ENCODE results near the gene CYBA. TPM values are rescaled to one million over a fixed set of nuclear protein-coding genes. Genes with fewer than 3 reads are reported as not detected.

CYBA gene
- total RNA-seq, 2 experiments from 2014 or later = 155 to 200 TPM

DNA sequence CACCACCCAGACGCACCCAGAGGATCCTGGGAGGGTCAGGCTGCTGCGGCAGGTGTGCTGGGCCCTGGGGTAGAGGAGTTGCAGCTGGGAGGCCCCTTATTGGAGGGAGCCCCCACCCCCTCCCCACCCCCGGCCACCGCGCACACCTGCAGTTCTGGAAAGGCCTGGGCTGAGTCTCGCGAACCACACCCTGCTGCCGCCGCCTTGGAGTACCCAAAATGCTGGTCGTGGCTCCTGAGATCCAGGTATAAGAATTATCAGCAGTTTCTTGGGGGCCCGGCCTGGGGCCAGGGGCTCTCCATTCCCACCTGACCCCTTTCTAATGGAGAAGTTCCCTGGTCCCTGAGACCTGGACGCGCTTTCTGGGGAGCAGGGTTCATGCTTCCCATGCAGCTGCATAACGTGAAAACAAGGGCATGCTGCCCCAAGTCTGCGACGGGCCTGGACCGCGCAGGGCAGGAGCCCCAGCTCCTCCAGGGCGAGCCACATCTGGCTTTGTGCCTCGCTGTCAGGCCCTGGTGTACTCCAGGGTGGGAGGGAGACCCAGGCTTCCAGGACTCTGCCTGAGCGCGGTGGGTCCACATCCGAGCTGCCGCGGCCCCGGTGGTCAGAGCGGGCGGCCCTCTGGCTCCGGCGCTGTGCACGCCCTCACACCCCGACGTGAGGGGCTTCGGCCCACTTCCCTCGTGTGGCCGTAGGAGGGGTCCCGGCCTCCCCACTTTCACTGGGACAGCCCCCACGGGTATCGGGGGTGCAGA, 42.7 kb upstream of the CYBA start:
- DNase-seq (no peak), ATAC-seq (no peak)
- no peaks in the 10 kb centered on the region for H3K27me3 Mint-ChIP-seq
- H3K36me3 Mint-ChIP-seq (ENCODE audit: low read depth) = peaks cover 11% of the 10 kb centered on the region
- H3K9me3 Mint-ChIP-seq (ENCODE audit: low read depth) = no peaks in the 10 kb centered on the region
- intact Hi-C loops (cut with DNase I, micrococcal nuclease) = no loop called here
- CTCF ChIA-PET = no interaction called here
- H3K4me1 Mint-ChIP-seq = peaks cover 40% of the 10 kb centered on the region
- H3K27ac Mint-ChIP-seq = no peak overlapping the region
- POLR2A ChIA-PET = no interaction called here
- no peak overlapping the region for H3K4me3 Mint-ChIP-seq

DNA sequence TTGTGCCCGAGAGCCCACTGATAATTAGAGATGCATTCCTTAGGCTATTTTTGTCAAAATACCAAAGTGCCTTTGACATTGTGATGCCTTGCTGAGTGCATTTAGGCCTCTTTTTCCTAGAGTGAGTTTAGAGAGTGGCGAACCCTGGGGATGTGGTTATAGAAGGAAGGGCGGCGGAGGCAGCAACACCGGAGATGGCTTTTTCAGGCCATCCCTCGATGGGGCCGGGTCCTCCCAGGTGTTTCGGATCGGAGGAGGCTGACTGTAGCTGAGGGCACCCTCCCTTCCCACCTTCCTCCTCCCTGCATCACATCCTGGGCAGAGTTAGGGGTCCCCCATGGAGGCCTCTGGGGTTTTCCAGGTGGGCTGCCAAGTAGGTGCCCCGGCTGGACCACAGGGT, 42.0 kb upstream of the CYBA start:
- H3K9me3 Mint-ChIP-seq (ENCODE audit: low read depth) = no peaks in the 10 kb centered on the region
- H3K4me3 Mint-ChIP-seq = no peak overlapping the region
- intact Hi-C loops (cut with DNase I, micrococcal nuclease) = no loop called here
- DNase-seq = no peak
- ATAC-seq = no peak
- H3K4me1 Mint-ChIP-seq = peaks cover 37% of the 10 kb centered on the region
- peaks cover 5% of the 10 kb centered on the region for H3K36me3 Mint-ChIP-seq (ENCODE audit: low read depth)
- POLR2A ChIA-PET = no interaction called here
- CTCF ChIA-PET = no interaction called here
- H3K27ac Mint-ChIP-seq = no peak overlapping the region
- H3K27me3 Mint-ChIP-seq = no peaks in the 10 kb centered on the region

DNA sequence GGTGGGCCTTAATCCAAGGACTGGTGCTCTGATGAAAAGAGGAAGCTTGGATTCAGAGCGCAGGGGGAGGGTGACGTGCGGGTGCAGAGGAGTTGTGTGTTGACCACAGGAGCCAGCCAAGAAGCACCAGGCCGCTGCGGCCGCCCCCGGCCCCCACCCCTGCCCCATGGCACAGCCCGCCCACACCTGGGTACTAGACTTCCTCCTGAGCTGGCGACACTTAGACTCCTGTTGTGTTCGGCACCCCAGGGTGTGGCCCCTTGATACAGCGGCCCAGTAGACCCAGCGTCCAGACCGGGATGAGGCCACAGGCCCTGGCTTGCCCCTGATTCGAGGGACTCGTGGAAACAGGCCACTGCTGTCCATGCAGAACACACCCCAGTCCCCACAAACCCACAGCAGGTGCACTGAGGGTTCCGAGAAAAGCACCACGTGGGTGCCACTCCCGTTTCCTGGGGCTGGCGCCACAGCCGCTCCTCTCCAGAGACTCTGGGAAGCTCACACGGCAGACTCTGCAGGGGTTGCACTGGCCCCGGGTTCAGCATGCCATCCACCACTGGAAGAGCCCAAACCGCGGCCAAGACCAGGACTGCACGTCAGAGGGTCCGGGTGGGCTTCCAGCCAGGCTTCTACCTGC, 41.2 kb upstream of the CYBA start:
- ChIA-PET CTCF (no interaction called here), POLR2A (interaction anchor here (0.6 kb wide), 1 partner anchor 12 kb away, joined by 3 read pairs; no protein-coding TSS in a partner anchor)
- H3K36me3 Mint-ChIP-seq (ENCODE audit: low read depth) = no peaks in the 10 kb centered on the region
- no peak overlapping the region for H3K4me3 Mint-ChIP-seq
- H3K27me3 Mint-ChIP-seq = no peaks in the 10 kb centered on the region
- intact Hi-C loops (cut with DNase I, micrococcal nuclease) = no loop called here
- DNase-seq = peak; percentile 49
- ATAC-seq = peak; percentile 34
- H3K27ac Mint-ChIP-seq = peak overlapping the region; percentile 73
- H3K4me1 Mint-ChIP-seq = peaks cover 32% of the 10 kb centered on the region
- no peaks in the 10 kb centered on the region for H3K9me3 Mint-ChIP-seq (ENCODE audit: low read depth)

DNA sequence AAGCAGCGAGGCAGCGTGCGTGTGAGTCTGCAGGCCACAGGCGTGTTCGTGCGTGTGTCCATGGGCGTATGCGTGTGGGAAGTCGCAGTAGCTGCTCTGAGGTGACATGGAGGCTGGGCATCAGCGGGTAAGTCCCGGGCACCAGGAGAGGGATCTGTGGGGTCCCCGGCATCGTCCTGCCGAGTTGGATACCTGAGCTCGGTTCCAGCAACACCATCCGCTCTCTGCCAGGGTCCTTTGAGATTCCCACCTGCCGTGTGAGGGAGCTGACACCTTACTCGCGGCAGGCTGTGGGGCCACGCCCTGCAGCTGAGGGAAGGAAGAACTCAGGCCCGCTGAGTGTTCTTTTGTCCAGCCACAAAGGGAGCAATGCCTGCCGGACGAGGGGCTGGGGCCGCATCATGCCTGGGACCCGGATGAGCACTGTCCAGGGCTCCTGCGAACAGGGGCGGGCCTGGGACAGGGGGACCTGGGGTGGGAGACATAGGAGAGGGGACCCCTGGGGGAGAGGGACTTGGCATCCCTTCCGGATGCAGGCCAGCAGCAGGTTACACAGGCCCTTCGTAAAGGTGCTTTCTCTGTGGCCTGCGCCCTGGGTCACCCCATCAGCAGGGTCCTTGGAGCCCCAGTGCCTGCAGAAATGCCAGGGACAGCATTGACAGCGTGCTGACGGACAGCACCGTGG, 40.4 kb upstream of the CYBA start:
- H3K36me3 Mint-ChIP-seq (ENCODE audit: low read depth) = no peaks in the 10 kb centered on the region
- H3K4me3 Mint-ChIP-seq = no peak overlapping the region
- ATAC-seq = no peak
- intact Hi-C loops (cut with DNase I, micrococcal nuclease) = no loop called here
- no peaks in the 10 kb centered on the region for H3K9me3 Mint-ChIP-seq (ENCODE audit: low read depth)
- DNase-seq = no peak
- ChIA-PET CTCF (no interaction called here), POLR2A (interaction anchor here (0.6 kb wide), 1 partner anchor 1226 kb away, joined by 6 read pairs; no protein-coding TSS in a partner anchor)
- H3K27me3 Mint-ChIP-seq = no peaks in the 10 kb centered on the region
- no peak overlapping the region for H3K27ac Mint-ChIP-seq
- H3K4me1 Mint-ChIP-seq = peaks cover 32% of the 10 kb centered on the region

DNA sequence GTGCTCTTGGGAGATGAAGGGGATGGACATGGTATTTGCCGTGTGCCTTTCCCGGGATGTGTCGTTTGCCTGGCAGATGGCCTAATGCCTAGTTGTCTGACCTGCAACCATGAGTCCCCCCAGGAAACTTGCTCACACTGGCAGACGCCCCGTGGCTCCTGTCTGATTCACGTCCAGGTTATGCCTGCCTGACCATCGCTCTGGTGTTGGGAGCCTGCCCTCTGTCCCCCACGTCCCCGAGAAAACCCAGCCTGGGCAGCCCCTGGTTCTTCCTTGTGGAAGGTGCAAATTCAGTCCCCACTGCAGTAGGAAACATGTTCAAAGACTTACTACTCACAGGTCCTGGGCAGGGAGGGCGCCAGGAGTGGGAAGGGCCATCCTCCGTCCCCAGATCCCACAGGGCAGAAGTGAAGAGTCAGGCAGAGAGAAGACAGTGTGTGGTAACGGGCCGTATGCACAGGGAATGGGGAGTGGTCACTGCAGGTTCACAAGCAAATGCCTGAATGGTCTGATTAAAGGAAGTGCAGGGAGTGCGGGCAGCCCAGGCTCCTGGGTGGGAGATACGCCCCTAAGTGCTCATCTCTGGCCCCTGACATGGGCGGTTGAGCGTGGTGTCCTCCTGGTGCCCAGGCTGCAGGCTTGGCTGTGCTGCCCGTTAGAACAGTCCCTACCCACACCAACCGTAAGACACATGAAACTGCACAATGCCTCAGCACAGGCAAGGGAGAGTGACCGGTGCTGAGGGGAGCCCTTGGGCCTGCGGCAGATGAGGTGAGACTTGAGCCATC, 39.7 kb upstream of the CYBA start:
- H3K4me3 Mint-ChIP-seq = no peak overlapping the region
- POLR2A ChIA-PET = no interaction called here
- no peak overlapping the region for H3K27ac Mint-ChIP-seq
- intact Hi-C loops (cut with DNase I, micrococcal nuclease) = no loop called here
- H3K9me3 Mint-ChIP-seq (ENCODE audit: low read depth) = no peaks in the 10 kb centered on the region
- DNase-seq (no peak), ATAC-seq (no peak)
- no peaks in the 10 kb centered on the region for H3K27me3 Mint-ChIP-seq
- H3K4me1 Mint-ChIP-seq = peaks cover 32% of the 10 kb centered on the region
- H3K36me3 Mint-ChIP-seq (ENCODE audit: low read depth) = no peaks in the 10 kb centered on the region
- CTCF ChIA-PET = no interaction called here

DNA sequence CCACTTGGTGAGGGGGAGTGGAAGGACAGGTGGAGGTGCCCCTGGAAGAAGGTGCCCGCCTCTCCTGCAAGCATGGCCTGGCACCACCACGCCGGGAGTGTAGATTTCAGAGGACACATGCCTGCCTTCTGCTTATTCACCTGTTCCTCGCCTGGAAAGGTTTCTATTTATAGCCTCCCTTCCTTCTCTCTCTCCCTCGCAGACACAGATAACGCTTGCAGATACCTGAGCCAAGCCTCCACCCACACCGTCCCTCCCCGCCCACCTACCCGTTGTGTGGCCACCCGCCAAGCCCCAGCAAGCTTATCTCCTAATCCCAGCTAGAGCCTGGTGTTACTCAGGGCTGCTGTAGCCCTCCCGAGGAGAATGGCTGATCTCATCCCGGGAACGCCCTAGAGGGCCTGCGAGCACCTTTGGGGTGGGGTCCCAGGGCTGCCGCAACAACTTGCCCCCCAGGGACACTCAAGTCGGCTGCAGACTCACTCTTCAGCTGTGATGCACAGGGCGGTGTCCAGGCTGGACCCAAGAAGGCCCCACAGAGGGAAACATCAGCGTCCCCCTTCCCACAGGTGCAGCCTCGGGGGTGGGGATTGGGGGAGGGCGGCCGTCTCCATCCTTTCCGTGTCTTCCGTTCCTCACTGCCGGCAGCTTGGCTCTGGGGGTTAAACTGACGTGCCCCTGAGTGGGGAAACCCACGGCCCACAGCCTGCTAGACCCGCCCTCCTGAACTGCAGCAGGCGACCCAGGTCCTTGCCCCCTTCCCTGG, 37.3 kb upstream of the CYBA start:
- ChIA-PET POLR2A (interaction anchor here (1.0 to 1.2 kb wide), 2 partner anchors 13 to 17 kb away, joined by 4 to 7 read pairs; no protein-coding TSS in a partner anchor), CTCF (interaction anchor here (1.3 kb wide), 1 partner anchor 14 kb away, joined by 6 read pairs; no protein-coding TSS in a partner anchor)
- H3K4me1 Mint-ChIP-seq = peaks cover 46% of the 10 kb centered on the region
- no peak overlapping the region for H3K27ac Mint-ChIP-seq
- H3K27me3 Mint-ChIP-seq = no peaks in the 10 kb centered on the region
- no peaks in the 10 kb centered on the region for H3K36me3 Mint-ChIP-seq (ENCODE audit: low read depth)
- ATAC-seq = no peak
- no peak for DNase-seq
- H3K9me3 Mint-ChIP-seq (ENCODE audit: low read depth) = no peaks in the 10 kb centered on the region
- intact Hi-C loops (cut with DNase I, micrococcal nuclease) = no loop called here
- H3K4me3 Mint-ChIP-seq = no peak overlapping the region

DNA sequence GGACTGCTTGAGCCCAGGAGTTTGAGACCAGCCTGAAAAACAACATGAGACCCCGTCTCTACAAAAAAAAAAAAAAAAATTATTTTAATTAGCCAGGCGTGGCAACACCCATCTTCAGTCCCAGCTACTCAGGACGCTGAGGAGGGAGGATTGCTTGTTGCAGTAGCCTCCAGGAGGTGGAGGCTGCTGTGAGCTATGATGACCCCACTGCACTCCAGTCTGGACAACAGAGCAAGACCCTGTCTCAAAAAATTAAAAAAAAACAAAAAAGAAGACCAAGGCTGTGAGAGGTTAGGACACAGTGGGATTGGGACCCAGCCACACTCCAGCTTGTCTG, 36.8 kb upstream of the CYBA start:
- DNase-seq (no peak), ATAC-seq (no peak)
- H3K36me3 Mint-ChIP-seq (ENCODE audit: low read depth) = no peaks in the 10 kb centered on the region
- no peak overlapping the region for H3K4me3 Mint-ChIP-seq
- no peaks in the 10 kb centered on the region for H3K27me3 Mint-ChIP-seq
- ChIA-PET CTCF (interaction anchor here (0.7 to 1.3 kb wide), 2 partner anchors 12 to 14 kb away, joined by 3 to 6 read pairs; no protein-coding TSS in a partner anchor), POLR2A (interaction anchor here (1.0 to 1.2 kb wide), 2 partner anchors 14 to 18 kb away, joined by 4 to 7 read pairs; no protein-coding TSS in a partner anchor)
- peaks cover 43% of the 10 kb centered on the region for H3K4me1 Mint-ChIP-seq
- no peak overlapping the region for H3K27ac Mint-ChIP-seq
- intact Hi-C loops (cut with DNase I, micrococcal nuclease) = loop anchor here (2.0 kb wide), 2 partner anchors 13 to 97 kb away; partner anchors contain the start of gene PIEZO1 (in 1 of the 2)
- H3K9me3 Mint-ChIP-seq (ENCODE audit: low read depth) = no peaks in the 10 kb centered on the region

DNA sequence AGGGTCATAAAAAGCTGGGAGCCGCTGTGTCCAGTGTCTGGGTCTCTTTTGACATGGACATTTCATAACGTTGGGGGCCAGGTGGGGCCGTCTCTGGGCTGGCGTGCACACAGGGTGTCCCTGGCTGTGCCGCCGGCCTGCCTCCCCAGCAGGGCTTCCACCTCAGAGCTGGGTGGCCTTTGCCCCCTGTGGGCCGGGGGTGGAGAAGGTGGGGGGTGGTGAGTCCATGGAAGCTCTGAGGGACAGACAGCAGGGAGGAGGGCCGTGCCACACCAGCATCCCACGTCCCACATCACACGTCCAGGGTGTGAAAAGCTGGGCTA, 36.4 kb upstream of the CYBA start:
- Mint-ChIP-seq H3K4me3 (peak overlapping the region; percentile 70), H3K36me3 (ENCODE audit: low read depth) (no peaks in the 10 kb centered on the region), H3K4me1 (peaks cover 42% of the 10 kb centered on the region), H3K9me3 (ENCODE audit: low read depth) (no peaks in the 10 kb centered on the region), H3K27me3 (no peaks in the 10 kb centered on the region), H3K27ac (no peak overlapping the region)
- intact Hi-C loops (cut with DNase I, micrococcal nuclease) = loop anchor here (2.0 kb wide), 2 partner anchors 14 to 98 kb away; partner anchors contain the start of gene PIEZO1 (in 1 of the 2)
- ATAC-seq = no peak
- CTCF ChIA-PET = interaction anchor here (0.6 to 1.3 kb wide), 4 partner anchors 11 to 966 kb away, joined by 3 to 6 read pairs (median 4); no protein-coding TSS in a partner anchor
- no peak for DNase-seq
- POLR2A ChIA-PET = interaction anchor here (0.6 to 1.2 kb wide), 3 partner anchors 14 to 731 kb away, joined by 4 to 7 read pairs (median 5); no protein-coding TSS in a partner anchor

DNA sequence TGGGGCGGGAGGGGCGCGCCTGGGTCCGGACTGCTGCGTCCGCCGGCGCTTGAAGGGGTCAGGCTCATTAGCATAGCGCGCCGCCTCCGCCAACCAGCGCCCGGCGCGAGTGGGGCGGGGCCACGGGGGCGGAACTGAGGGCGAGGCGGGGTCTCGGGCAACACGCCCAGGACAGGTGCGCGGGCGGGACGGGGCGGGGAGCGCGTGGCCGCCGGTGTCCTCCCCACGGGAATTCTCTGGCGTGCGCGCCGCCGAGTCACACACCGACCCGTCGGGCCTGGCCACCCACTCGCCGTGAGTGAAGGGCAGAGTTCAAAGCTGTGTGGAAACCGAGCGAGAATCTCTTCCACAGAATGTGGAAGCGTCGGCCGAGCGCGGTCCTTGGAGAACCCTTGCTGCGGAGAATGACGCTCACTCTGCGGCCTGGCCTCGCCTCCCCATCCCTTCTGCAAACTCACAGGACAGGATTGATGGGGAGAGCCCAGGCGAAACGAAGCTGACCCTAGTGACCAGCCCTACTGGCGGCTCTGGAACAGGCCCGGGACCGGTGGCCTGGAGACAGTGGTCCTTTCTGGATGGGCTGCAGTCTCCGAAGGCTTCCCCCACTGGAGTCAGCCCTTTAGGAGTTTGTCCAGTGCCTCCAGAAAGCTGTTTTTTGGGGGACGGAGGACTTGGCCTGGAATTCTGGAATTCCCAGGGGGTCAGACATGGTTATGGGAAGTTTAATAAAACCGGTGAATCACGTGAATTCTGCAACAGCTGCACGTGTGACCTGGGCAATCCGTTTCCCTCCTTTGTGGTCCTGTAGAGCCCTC, 35.8 kb upstream of the CYBA start, which contains the start of gene SNAI3:
SNAI3 (minus strand) TSS at position 69 of the 815 bp plus-strand sequence. CDS start 101 bp downstream, outside the sequence.
- H3K4me3 Mint-ChIP-seq = peak within 1 kb of the TSS; percentile 70
- H3K4me1 Mint-ChIP-seq = peaks cover 42% of the 10 kb centered on the region
- ChIA-PET POLR2A (interaction anchor here (0.6 to 1.2 kb wide), 3 partner anchors 15 to 730 kb away, joined by 4 to 7 read pairs (median 5); no protein-coding TSS in a partner anchor), CTCF (interaction anchor here (0.6 to 1.3 kb wide), 5 partner anchors 11 to 967 kb away, joined by 3 to 6 read pairs (median 3); no protein-coding TSS in a partner anchor)
- ATAC-seq = peak; percentile 69
- DNase-seq = peak; percentile 91
- H3K27me3 Mint-ChIP-seq = no peaks in the 10 kb centered on the region
- intact Hi-C loops (cut with DNase I, micrococcal nuclease) = loop anchor here (1.0 to 2.0 kb wide), 11 partner anchors 14 to 485 kb away; partner anchors contain the start of genes CTU2 (in 2 of the 2), RNF166 (in 2 of the 2), CDH15 (in 1 of the 2) and CYBA (in 1 of the 2)
- H3K36me3 Mint-ChIP-seq (ENCODE audit: low read depth) = no peaks in the 10 kb centered on the region
- H3K9me3 Mint-ChIP-seq (ENCODE audit: low read depth) = no peaks in the 10 kb centered on the region
- H3K27ac Mint-ChIP-seq = peak within 1 kb of the TSS; percentile 37

All from activated CD4-positive, alpha-beta T cell treated with anti-CD3 and anti-CD28 coated beads for 36 hours (primary cell).